ENCODE measurements around the gene HSD3B7.

The HSD3B7 gene

GRCh38 chr16:31033709-31034492, 48.9 kb downstream of the HSD3B7 start:
- peak overlapping the region; percentile 96 for H3K4me3 ChIP-seq (replicated peaks; ENCODE audit: insufficient read depth, low read length)
- peak; percentile 61 to 84 for DNase-seq (ENCODE audit: low read depth in 1 of 2, low spot score in 1 of 2)
- TF ChIP-seq CTCF (IDR thresholded peaks at IDR 0.05; ENCODE audit: insufficient read depth, low read length) (no peak), REST (IDR thresholded peaks at IDR 0.05; ENCODE audit: insufficient replicate concordance, low read depth) (no peak), SPI1 (IDR thresholded peaks at IDR 0.05; ENCODE audit: borderline replicate concordance, low read depth) (no peak), POLR2AphosphoS5 (IDR thresholded peaks at IDR 0.05; ENCODE audit: low read depth) (no peak), GABPA (IDR thresholded peaks at IDR 0.05; ENCODE audit: low read depth) (no peak)
- H3K27ac ChIP-seq (replicated peaks) = peak overlapping the region; percentile 82
- H3K27me3 ChIP-seq (ENCODE audit: insufficient read depth, poor library complexity, severe bottlenecking) = no peaks in the 10 kb centered on the region

DNA sequence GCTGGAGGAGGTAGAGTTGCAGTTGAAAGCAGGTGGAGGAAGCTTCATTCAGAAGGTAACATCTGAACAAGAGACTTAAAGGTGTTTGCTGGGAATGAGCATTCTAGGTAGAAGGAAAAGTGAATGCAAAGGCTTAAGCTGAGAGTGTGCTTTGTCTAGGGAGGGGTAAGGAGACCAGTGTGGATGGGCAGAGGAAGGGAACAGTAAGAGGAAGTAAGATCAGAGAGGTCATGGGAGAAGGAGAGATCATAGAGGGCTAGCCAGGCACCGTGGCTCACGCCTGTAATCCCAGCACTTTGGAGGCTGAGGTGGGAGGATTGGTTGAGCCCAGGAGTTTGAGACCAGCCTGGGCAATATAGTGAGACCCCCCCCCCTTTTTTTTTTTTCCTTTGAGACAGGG, 51.7 kb downstream of the HSD3B7 start:
- H3K4me3 ChIP-seq (replicated peaks; ENCODE audit: insufficient read depth, low read length) = no peak overlapping the region
- H3K27me3 ChIP-seq (ENCODE audit: insufficient read depth, poor library complexity, severe bottlenecking) = no peaks in the 10 kb centered on the region
- no peak overlapping the region for H3K27ac ChIP-seq (replicated peaks)
- TF ChIP-seq REST (IDR thresholded peaks at IDR 0.05; ENCODE audit: insufficient replicate concordance, low read depth) (no peak), SPI1 (IDR thresholded peaks at IDR 0.05; ENCODE audit: borderline replicate concordance, low read depth) (no peak)
- DNase-seq (ENCODE audit: low read depth in 1 of 2, low spot score in 1 of 2) = peak in 1 of 2 experiments; percentile 53

All from HL-60 (cell line).